ENCODE results near the gene SYCE3. TPM values are rescaled to one million over a fixed set of nuclear protein-coding genes. Genes with fewer than 3 reads are reported as not detected.

Gene SYCE3
- total and polyA plus RNA-seq, 8 donors: 0.45 to 0.80 (median 0.63) TPM; not detected in 5

GRCh38 chr22:50529897-50530579, 32.7 kb downstream of the SYCE3 start, which contains the start of gene TYMP:
TYMP (minus strand) TSS chr22:50530012; CDS start chr22:50529709, 303 bp downstream.
- H3K27me3 ChIP-seq: peaks cover 0 to 9% (median 0%) of the 10 kb centered on the region in 4 donors
- DNase-seq (peak; percentile 64 to 90 (median 80)), ATAC-seq (peak; percentile 7 to 39 (median 30)), FAIRE-seq (no peak)
- H3K4me1 ChIP-seq: peaks cover 0 to 20% (median 15%) of the 10 kb centered on the region in 3 donors
- peak within 1 kb of the TSS; percentile 65 to 94 (median 84) for H3K27ac ChIP-seq
- H3K9me3 ChIP-seq: no peaks in the 10 kb centered on the region
- intact Hi-C loops (cut with DNase I): no loop called here
- peak within 1 kb of the TSS; percentile 23 to 60 (median 34) for H3K4me3 ChIP-seq
- TF ChIP-seq, protein P1, sequence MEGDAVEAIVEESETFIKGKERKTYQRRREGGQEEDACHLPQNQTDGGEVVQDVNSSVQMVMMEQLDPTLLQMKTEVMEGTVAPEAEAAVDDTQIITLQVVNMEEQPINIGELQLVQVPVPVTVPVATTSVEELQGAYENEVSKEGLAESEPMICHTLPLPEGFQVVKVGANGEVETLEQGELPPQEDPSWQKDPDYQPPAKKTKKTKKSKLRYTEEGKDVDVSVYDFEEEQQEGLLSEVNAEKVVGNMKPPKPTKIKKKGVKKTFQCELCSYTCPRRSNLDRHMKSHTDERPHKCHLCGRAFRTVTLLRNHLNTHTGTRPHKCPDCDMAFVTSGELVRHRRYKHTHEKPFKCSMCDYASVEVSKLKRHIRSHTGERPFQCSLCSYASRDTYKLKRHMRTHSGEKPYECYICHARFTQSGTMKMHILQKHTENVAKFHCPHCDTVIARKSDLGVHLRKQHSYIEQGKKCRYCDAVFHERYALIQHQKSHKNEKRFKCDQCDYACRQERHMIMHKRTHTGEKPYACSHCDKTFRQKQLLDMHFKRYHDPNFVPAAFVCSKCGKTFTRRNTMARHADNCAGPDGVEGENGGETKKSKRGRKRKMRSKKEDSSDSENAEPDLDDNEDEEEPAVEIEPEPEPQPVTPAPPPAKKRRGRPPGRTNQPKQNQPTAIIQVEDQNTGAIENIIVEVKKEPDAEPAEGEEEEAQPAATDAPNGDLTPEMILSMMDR (IDR thresholded peaks at IDR 0.05): no peak
- H3K36me3 ChIP-seq: no peaks in the 10 kb centered on the region
- 2% methylated on average over 80 to 92 of the region's 92 CpGs for WGBS, 2 donors

DNA sequence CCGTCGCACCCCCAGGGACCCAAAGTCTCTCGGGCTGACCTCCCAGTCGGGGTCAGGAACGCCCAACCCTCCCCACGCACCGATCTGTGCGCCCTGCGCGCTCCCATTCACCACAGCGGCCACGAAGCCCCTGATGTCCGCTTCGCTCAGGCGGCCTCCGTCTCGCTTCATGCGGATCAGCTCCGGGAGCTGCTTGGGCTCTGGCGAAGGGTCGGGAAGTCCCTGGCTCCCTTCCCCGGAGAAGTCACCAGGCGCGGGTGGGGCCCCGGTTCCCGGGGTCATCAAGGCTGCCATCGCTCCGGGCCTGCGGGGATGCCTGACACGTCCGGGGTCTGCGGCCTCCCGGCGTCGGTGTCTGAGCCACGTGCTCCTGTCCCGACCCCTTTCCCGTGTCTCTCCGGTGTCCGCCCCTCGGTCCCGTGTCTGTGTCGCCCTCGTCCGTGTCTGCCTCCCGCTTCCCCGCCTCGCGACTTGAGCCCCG, 33.3 kb downstream of the SYCE3 start:
- Histone ChIP-seq H3K4me3 (peak overlapping the region in 3 of 4 donors; percentile 26 to 60 (median 41)), H3K27me3 (peaks cover 0 to 9% (median 0%) of the 10 kb centered on the region in 4 donors), H3K4me1 (peaks cover 2 to 21% (median 16%) of the 10 kb centered on the region in 3 donors), H3K27ac (peak overlapping the region; percentile 31 to 94 (median 84)), H3K36me3 (no peaks in the 10 kb centered on the region), H3K9me3 (no peaks in the 10 kb centered on the region)
- intact Hi-C loops (cut with DNase I): no loop called here
- TF ChIP-seq, protein P1 (IDR thresholded peaks at IDR 0.05): no peak
- 22 to 24% methylated on average over 47 to 50 of the region's 50 CpGs for WGBS, 2 donors
- DNase-seq (peak in 3 of 6 donors; percentile 57 to 88 (median 68)), FAIRE-seq (no peak), ATAC-seq (no peak)

DNA sequence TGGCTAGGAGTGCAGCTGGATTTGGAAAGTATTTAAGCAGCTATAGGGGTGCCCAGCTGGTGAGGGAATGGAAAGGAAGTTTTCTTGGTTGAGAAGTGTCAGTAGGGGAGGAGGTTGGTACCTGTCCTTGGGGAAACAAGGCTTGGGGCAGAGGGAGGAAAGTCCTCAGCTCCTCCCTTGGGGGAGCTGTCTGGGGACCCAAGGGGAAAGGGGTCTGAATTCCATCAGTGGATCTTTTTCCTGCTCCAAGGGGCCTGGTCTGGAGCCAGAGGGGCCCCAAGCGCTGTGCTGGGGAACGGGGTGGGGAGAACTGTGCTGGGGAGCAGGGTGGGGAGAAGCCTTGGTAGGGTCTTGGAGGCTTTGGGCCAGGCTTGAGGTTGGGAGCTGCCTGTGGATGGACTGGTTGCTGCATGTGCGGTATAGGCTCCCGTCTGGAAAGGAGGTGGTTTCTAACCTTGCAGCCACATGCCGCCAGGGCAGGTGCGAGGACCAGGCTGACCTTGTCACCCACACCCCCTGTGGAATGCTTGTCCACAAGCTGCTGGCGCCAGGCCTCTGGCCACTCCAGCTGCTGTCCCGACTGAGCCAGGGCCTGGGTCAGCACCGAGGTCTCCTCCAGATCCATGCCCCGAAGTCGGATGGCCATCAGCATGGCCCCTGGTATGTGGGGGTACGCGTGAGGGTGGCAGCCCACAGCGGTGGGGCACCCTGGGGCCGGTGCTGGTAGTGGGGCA, 33.9 kb downstream of the SYCE3 start:
- Histone ChIP-seq H3K27ac (peak overlapping the region; percentile 31 to 94 (median 84)), H3K9me3 (no peaks in the 10 kb centered on the region), H3K27me3 (peaks cover 0 to 9% (median 0%) of the 10 kb centered on the region in 4 donors), H3K4me3 (peak overlapping the region in 2 of 4 donors; percentile 26 to 60), H3K4me1 (peaks cover 7 to 26% (median 20%) of the 10 kb centered on the region in 3 donors), H3K36me3 (no peaks in the 10 kb centered on the region)
- DNase-seq (peak in 2 of 6 donors; percentile 57 to 60), ATAC-seq (no peak), FAIRE-seq (no peak)
- intact Hi-C loops (cut with DNase I): no loop called here
- TF ChIP-seq, protein P1 (IDR thresholded peaks at IDR 0.05): no peak
- 59 to 64% methylated on average over 13 to 15 of the region's 15 CpGs for WGBS, 2 donors

GRCh38 chr22:50527921-50528681, 34.6 kb downstream of the SYCE3 start:
- Histone ChIP-seq H3K4me1 (peaks cover 7 to 20% (median 19%) of the 10 kb centered on the region in 3 donors), H3K9me3 (no peaks in the 10 kb centered on the region), H3K36me3 (peaks cover 0 to 6% (median 4%) of the 10 kb centered on the region in 3 donors), H3K27ac (peak overlapping the region in 1 of 4 donors; percentile 17), H3K27me3 (peaks cover 0 to 9% (median 0%) of the 10 kb centered on the region in 4 donors), H3K4me3 (peak overlapping the region in 1 of 4 donors; percentile 60)
- ATAC-seq: no peak
- TF ChIP-seq, protein P1 (IDR thresholded peaks at IDR 0.05): no peak
- peak in 1 of 6 donors; percentile 37 for DNase-seq
- intact Hi-C loops (cut with DNase I): no loop called here
- 87 to 89% methylated on average over 18 of the region's 18 CpGs for WGBS, 2 donors
- FAIRE-seq: no peak

All from pancreas (tissue), 10 donors.